GM18499 (cell line): ENCODE data around the gene SC5D.

Experiments
- ATAC-seq: cut with Tn5 transposase; IDR thresholded peaks from one replicate; pipeline ENCODE4 v1.9.1; 2021; ENCODE audit warnings: moderate number of reproducible peaks; ENCODE audit not compliant: insufficient read depth, unreplicated experiment

The SC5D gene

DNA sequence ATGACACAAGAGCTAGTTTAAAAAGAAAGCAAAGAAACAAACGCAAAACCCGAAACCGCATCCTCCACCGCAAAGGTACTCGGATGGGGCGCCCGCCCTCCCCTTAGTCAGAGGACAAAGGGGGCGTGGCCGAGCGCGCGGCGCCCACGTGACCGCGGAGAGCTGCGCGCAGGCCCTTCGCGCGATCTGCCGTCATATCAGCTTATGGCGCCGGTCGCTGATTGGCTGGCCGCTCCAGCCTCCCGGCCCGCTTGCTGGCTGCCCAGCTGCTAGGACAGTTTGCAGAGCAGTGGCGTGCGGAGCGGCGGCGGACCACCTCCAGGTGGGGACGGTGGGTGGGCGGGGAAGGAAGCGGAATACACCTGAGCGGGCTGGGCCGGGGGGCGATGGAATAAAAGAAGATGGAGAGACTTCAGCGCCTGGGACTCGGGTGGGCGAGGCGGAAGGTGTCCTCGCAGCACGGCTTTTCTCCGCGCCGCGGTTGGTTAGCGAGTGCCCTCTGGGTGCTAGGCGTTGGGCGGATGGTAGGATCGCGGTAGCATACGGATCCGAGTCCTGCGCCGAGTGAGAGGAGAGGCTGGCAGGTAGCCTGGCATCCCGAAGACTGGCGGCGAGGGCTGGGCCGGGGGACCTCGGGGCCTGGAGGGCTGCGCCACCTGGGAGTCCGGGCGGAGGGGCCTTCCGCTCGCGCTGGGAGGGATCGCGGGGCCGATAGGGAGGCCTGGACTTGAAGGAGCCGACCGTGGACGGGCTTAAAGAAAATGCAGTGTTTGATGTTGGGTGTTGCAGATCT is at the start of gene SC5D:
SC5D (plus strand) TSS at position 277 of the 793 bp plus-strand sequence. CDS start 10,605 bp downstream, outside the sequence.
- peak; percentile 57 for ATAC-seq

- no peak for ATAC-seq
These were observed 47.7 kb upstream of the SC5D start for GRCh38 chr11:121244884-121245283.

DNA sequence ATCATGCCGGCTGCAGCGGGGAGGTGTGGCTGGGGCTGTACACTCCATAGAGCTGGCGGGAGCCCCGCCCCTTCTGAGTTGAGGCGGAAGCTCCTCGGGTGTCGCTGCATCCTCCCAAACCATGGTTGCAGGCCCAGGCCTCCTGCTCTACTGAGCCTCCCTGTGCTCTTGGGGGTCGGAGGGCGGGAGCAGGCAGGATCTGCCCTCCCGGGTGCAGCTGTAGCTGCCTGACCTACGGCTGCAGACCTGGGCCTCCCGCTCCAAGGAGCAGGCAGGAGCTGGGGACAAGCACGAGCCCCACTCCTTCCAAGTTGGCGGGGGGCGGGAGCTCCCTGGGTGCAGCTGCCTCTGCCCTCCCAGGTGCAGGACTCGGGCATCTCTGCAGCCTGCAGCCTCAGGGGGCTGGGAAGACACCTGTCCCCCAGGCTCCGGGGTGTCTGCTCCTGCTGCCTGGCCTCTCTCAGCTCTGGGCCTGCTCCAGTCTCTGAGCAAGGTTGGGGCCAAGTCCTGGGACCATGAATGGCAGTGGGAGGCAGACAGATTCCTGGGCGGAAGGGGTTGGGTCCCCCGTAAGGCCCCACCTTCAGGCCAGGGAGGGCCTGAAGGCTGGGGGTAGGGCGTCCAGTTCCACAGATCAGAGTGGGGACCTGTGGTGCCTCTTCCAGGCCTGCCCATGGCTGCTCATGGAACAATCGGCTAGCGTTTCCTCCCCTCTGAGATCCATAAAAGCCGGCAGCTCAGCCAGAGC is 46.4 kb upstream of the SC5D start:
- no peak for ATAC-seq

DNA sequence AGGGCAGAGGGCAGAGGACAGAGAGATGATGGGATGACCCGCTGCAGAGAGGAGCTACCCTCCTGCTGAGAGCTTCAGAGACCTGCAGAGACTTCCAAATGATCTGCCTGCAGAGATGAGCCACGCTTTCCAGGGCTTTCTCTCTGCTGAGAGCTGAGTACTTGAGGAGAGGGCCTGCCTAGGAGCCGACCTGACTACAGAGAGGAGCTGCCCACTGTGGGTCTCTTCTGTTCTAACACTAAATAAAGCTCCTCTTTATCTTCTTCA is 45.9 kb upstream of the SC5D start:
- no peak for ATAC-seq

- ATAC-seq, result no peak
These were observed 44.1 kb upstream of the SC5D start for GRCh38 chr11:121248496-121248895.

GRCh38 chr11:121249039-121249663 is 43.4 kb upstream of the SC5D start:
- no peak for ATAC-seq

- ATAC-seq, result no peak
These were observed 41.7 kb upstream of the SC5D start for GRCh38 chr11:121250843-121251242.

GRCh38 chr11:121253951-121254350 is 38.6 kb upstream of the SC5D start:
- ATAC-seq, result no peak

- ATAC-seq, result no peak
These were observed 37.8 kb upstream of the SC5D start for GRCh38 chr11:121254756-121255155.

DNA sequence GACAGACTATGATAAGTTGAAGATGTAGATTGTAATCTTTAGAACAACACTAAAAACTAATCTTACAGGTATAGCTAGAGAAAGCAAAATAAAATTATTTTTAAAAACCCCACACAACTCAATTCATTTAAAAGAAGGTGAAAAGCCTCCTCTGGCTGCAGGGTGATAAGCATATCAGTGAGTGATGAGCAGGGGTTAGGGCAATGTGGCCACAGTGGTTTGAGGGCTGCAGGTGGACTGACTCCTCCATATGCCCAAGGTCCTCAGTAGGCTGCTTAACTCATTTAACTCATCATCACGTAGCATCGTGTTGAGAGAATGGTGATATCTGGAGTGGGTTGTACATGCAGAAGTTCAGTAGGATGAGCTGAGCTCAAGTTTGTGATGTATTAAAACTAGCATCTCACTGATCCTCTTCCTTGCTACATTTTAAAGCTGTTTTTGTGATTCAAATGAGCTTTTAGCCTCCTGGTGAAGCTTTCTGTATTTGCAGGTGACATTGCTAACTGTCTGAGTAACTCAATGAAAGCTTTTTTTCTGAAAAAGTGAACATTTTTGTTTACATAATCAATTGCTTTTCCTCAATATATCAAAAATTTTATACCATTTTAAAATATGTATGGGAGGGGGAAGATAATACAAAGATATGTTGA is 37.0 kb upstream of the SC5D start:
- ATAC-seq, result no peak

DNA sequence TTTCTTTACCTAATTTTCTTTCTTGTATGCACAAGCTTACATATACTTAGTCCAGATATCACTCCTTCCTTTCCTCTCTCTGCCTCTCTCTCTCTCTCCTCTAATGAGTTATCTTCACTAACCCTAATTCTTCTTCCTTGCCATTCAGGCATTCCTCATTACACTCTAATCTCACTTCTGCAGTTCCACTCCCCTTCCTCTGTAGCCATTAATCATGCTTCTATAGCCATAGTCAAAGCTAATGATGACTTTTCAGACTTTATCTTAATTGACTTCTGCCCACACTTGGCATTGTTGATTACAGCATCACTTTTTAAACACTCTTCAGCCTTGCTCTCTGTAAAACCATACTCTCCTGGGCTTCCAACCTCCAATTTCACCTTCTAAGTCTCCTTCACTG is 35.3 kb upstream of the SC5D start:
- ATAC-seq, result no peak

DNA sequence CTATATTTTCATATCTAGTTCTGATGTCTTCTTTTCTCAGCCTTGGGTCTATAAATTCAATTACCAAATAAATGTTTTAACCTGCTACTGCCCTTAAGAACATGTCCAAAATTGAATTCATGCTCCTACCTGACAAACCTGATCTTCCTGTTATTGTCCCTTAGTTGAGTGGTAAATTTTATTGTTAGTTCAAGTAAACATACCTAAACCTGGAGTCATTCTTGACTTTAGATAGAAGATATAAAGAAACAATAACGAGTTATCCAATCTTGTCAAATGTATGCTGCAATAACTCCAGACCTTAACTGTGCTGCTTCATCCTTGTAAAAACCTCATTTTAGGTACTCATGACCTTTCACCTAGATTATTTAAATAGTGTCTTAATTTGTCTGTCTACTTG is 34.6 kb upstream of the SC5D start:
- ATAC-seq, result no peak

DNA sequence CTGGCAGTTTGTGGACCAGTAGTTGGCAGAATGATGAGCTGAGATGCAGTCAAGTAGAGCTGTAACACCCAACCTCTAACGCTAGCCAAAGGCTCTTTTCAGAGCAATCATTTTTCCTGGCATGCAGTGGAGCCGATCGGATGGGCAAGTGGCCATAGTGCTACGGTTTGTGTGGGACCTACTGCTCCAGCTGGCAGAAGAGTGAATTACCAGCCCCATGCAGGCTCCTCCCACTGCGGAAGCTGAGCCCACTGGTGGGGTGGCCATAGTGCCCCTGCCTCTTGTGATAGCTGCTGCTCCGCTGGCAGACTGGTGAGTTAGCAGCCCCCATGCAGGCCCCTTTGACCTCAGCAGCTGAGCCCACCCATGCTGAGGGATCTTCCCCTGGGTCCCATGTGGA is 27.0 kb upstream of the SC5D start:
- no peak for ATAC-seq

- ATAC-seq, result no peak
These were observed 24.0 kb upstream of the SC5D start for GRCh38 chr11:121268581-121268980.

GRCh38 chr11:121270001-121270678 is 22.4 kb upstream of the SC5D start:
- ATAC-seq, result no peak

- no peak for ATAC-seq
These were observed 18.1 kb upstream of the SC5D start for GRCh38 chr11:121274332-121274991.

GRCh38 chr11:121281698-121282097 is 10.9 kb upstream of the SC5D start:
- ATAC-seq, result no peak

DNA sequence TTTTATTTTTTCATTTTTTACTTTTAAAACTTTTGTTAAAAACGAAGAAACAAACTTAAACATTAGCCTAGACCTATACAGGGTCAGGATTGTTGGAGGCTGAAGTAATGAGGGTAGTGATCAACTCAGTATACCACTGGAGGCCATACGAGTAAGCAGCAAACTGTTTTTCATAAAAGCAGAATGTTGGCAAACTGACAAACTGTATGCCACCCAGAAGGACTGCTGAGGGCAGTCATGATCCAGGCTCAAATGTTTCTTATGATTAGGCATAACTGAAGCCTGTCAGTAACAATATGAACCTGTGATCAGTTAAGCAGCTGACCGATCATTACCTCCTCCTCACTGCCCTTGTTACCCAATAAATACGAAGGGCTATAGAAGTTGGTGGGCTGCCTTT is 10.2 kb upstream of the SC5D start:
- ATAC-seq, result no peak

DNA sequence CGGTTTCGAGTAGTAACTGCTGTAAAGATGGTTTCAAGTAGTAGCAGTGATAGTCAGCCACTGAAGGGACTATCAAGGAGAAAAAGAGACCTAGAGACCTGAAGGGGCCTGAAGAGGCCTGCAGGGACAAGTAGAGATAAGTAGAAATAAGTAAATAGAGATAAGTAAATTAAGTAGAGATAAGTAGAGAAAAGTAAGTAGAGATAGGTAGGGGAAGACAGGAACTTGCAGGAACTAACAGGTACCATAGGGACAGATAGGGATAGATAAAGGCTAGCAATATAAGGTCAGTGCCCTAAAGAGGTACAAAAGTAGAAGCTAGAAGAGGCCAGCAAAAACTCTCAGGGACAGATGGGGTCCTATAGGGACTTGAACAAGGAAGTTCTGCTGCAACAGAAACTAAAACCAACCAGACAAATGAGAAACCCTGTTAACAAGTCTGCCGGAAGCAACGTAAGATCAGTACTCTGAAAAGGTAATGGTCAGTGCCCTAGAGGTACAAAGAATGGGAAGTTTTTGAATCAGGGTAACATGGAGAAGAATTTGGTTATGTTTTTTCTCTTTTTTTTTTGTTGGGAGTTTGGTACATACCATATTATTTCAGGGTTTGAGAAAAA is 9.6 kb upstream of the SC5D start:
- ATAC-seq, result no peak

GRCh38 chr11:121291319-121291718 is 1.3 kb upstream of the SC5D start:
- no peak for ATAC-seq
